Measurements from ENCODE around the gene ESPL1. TPM values are rescaled to one million over a fixed set of nuclear protein-coding genes. Genes with fewer than 3 reads are reported as not detected.

The ESPL1 gene
- total and polyA plus RNA-seq, 2 donors (not counting 1 experiment from before 2014, with no cell fraction given) = 1.4 to 1.8 TPM

DNA sequence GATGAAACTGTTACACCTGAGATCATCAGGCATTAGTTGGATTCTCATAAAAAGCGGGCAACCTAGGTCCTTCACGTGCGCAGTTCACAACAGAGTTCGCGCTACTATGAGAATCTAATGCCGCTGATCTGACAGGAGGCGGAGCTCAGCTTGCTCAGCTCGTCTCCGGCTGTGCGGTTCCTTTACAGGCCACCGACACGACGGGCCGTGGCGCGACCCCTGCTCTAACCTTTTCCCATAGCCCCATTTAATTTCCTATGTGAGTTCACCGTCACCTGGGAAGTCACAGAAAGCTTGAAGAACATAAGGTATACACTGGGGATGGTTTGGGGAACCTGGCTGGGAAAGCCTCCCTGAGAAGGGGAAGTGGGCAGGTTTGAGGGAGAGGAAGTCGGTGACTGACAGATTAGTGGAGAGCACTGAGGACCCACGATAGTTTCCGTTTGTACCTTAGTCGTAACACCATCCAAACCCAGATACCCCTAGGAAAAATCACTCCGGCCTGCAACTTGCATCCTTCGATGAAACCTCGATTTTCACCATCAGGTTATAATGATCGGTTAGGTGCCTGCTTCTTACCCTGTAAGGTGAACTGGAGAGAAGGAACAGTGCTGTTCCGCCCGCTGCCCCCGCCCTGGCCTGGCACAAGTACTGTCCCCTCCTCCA is 56.1 kb downstream of the ESPL1 start:
- no peaks in the 10 kb centered on the region for H3K36me3 ChIP-seq (ENCODE audit: control insufficient read depth, insufficient read depth, low read length)
- H3K27me3 ChIP-seq (ENCODE audit: control insufficient read depth, insufficient read depth, low read length) = peaks cover 2% of the 10 kb centered on the region
- H3K9me3 ChIP-seq (ENCODE audit: control insufficient read depth, insufficient read depth, low read depth, low read length) = no peaks in the 10 kb centered on the region
- peak in 1 of 2 donors; percentile 10 for DNase-seq (ENCODE audit: low read depth in 2 of 2)
- peak overlapping the region; percentile 38 for H3K9ac ChIP-seq (ENCODE audit: insufficient read depth, low read length)
- TF ChIP-seq, protein P1, sequence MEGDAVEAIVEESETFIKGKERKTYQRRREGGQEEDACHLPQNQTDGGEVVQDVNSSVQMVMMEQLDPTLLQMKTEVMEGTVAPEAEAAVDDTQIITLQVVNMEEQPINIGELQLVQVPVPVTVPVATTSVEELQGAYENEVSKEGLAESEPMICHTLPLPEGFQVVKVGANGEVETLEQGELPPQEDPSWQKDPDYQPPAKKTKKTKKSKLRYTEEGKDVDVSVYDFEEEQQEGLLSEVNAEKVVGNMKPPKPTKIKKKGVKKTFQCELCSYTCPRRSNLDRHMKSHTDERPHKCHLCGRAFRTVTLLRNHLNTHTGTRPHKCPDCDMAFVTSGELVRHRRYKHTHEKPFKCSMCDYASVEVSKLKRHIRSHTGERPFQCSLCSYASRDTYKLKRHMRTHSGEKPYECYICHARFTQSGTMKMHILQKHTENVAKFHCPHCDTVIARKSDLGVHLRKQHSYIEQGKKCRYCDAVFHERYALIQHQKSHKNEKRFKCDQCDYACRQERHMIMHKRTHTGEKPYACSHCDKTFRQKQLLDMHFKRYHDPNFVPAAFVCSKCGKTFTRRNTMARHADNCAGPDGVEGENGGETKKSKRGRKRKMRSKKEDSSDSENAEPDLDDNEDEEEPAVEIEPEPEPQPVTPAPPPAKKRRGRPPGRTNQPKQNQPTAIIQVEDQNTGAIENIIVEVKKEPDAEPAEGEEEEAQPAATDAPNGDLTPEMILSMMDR (conservative IDR thresholded peaks at IDR 0.05 in 1 of 2, IDR thresholded peaks at IDR 0.05 in 1 of 2; ENCODE audit: low read depth in 1 of 2, low read length in 2 of 2) = no peak
- TF ChIP-seq EZH2 (IDR thresholded peaks at IDR 0.05; ENCODE audit: low read length, missing control alignments) = no peak
- no peaks in the 10 kb centered on the region for H4K20me1 ChIP-seq (ENCODE audit: control insufficient read depth, extremely low read depth, insufficient read depth, low read length)
- H3K4me2 ChIP-seq (ENCODE audit: extremely low read depth, insufficient read depth, low read length) = peak overlapping the region; percentile 79
- peaks cover 2% of the 10 kb centered on the region for H3K79me2 ChIP-seq (ENCODE audit: control insufficient read depth, insufficient read depth, low read length)
- H3K27ac ChIP-seq (ENCODE audit: insufficient read depth, low read length) = peak overlapping the region; percentile 62
- H2AFZ ChIP-seq (ENCODE audit: low read length) = peak overlapping the region; percentile 92
- peak overlapping the region; percentile 12 to 71 (median 34) for H3K4me3 ChIP-seq (replicated peaks in 1 of 4; ENCODE audit: control extremely low read depth in 1 of 4, insufficient read depth in 1 of 4, low read depth in 3 of 4, low read length in 4 of 4)
- H3K4me1 ChIP-seq (ENCODE audit: control insufficient read depth, extremely low read depth, insufficient read depth, low read length) = peaks cover 22% of the 10 kb centered on the region

- Histone ChIP-seq H2AFZ (ENCODE audit: low read length) (peak overlapping the region; percentile 92), H3K27me3 (ENCODE audit: control insufficient read depth, insufficient read depth, low read length) (peaks cover 4% of the 10 kb centered on the region), H3K27ac (ENCODE audit: insufficient read depth, low read length) (peak overlapping the region; percentile 67), H3K4me1 (ENCODE audit: control insufficient read depth, extremely low read depth, insufficient read depth, low read length) (peaks cover 22% of the 10 kb centered on the region), H3K4me3 (replicated peaks in 1 of 4; ENCODE audit: control extremely low read depth in 1 of 4, insufficient read depth in 1 of 4, low read depth in 3 of 4, low read length in 4 of 4) (peak overlapping the region; percentile 52 to 80 (median 62)), H3K4me2 (ENCODE audit: extremely low read depth, insufficient read depth, low read length) (peak overlapping the region; percentile 88), H3K9ac (ENCODE audit: insufficient read depth, low read length) (peak overlapping the region; percentile 74), H3K9me3 (ENCODE audit: control insufficient read depth, insufficient read depth, low read depth, low read length) (no peaks in the 10 kb centered on the region), H3K79me2 (ENCODE audit: control insufficient read depth, insufficient read depth, low read length) (peaks cover 2% of the 10 kb centered on the region), H3K36me3 (ENCODE audit: control insufficient read depth, insufficient read depth, low read length) (no peaks in the 10 kb centered on the region), H4K20me1 (ENCODE audit: control insufficient read depth, extremely low read depth, insufficient read depth, low read length) (no peaks in the 10 kb centered on the region)
- peak; percentile 86 to 93 for DNase-seq (ENCODE audit: low read depth in 2 of 2)
- TF ChIP-seq, protein P1 (conservative IDR thresholded peaks at IDR 0.05 in 1 of 2, IDR thresholded peaks at IDR 0.05 in 1 of 2; ENCODE audit: low read depth in 1 of 2, low read length in 2 of 2) = peak; percentile 67 to 69
- TF ChIP-seq EZH2 (IDR thresholded peaks at IDR 0.05; ENCODE audit: low read length, missing control alignments) = no peak
Observed at GRCh38 chr12:53324779-53325510, 56.8 kb downstream of the ESPL1 start.

GRCh38 chr12:53325511-53326061 is 57.5 kb downstream of the ESPL1 start:
- Histone ChIP-seq H3K27ac (ENCODE audit: insufficient read depth, low read length) (peak overlapping the region; percentile 67), H3K9ac (ENCODE audit: insufficient read depth, low read length) (peak overlapping the region; percentile 74), H3K4me1 (ENCODE audit: control insufficient read depth, extremely low read depth, insufficient read depth, low read length) (peaks cover 18% of the 10 kb centered on the region), H3K36me3 (ENCODE audit: control insufficient read depth, insufficient read depth, low read length) (no peaks in the 10 kb centered on the region), H3K4me3 (replicated peaks in 1 of 4; ENCODE audit: control extremely low read depth in 1 of 4, insufficient read depth in 1 of 4, low read depth in 3 of 4, low read length in 4 of 4) (peak overlapping the region; percentile 42 to 80 (median 62)), H3K4me2 (ENCODE audit: extremely low read depth, insufficient read depth, low read length) (peak overlapping the region; percentile 88), H3K79me2 (ENCODE audit: control insufficient read depth, insufficient read depth, low read length) (no peaks in the 10 kb centered on the region), H3K9me3 (ENCODE audit: control insufficient read depth, insufficient read depth, low read depth, low read length) (no peaks in the 10 kb centered on the region), H4K20me1 (ENCODE audit: control insufficient read depth, extremely low read depth, insufficient read depth, low read length) (no peaks in the 10 kb centered on the region), H2AFZ (ENCODE audit: low read length) (peak overlapping the region; percentile 49), H3K27me3 (ENCODE audit: control insufficient read depth, insufficient read depth, low read length) (peaks cover 8% of the 10 kb centered on the region)
- no peak for DNase-seq (ENCODE audit: low read depth in 2 of 2)
- TF ChIP-seq EZH2 (IDR thresholded peaks at IDR 0.05; ENCODE audit: low read length, missing control alignments) = no peak
- TF ChIP-seq, protein P1 (conservative IDR thresholded peaks at IDR 0.05 in 1 of 2, IDR thresholded peaks at IDR 0.05 in 1 of 2; ENCODE audit: low read depth in 1 of 2, low read length in 2 of 2) = no peak

Data from fibroblast of lung (primary cell).